Measurements from ENCODE around the gene IL1B. TPM values are rescaled to one million over a fixed set of nuclear protein-coding genes. Genes with fewer than 3 reads are reported as not detected.

IL1B gene
- polyA plus RNA-seq, result not detected

GRCh38 chr2:112836695-112837117, at the start of gene IL1B:
IL1B (minus strand) TSS chr2:112836779; CDS start chr2:112836229, 550 bp downstream.
- peak within 1 kb of the TSS in 2 of 4 donors; percentile 4 to 53 for H3K4me3 Mint-ChIP-seq
- peaks cover 22 to 36% (median 26%) of the 10 kb centered on the region in 3 donors for H3K4me1 Mint-ChIP-seq
- no peaks in the 10 kb centered on the region for H3K9me3 Mint-ChIP-seq
- H3K27ac Mint-ChIP-seq, result peak within 1 kb of the TSS in 1 of 3 donors; percentile 44
- H3K36me3 Mint-ChIP-seq, result no peaks in the 10 kb centered on the region
- H3K27me3 Mint-ChIP-seq, result no peaks in the 10 kb centered on the region

GRCh38 chr2:112886291-112886690, 49.7 kb upstream of the IL1B start:
- H3K27me3 Mint-ChIP-seq, result no peaks in the 10 kb centered on the region
- no peak overlapping the region for H3K27ac Mint-ChIP-seq
- no peaks in the 10 kb centered on the region for H3K9me3 Mint-ChIP-seq
- peaks cover 0 to 4% (median 0%) of the 10 kb centered on the region in 3 donors for H3K4me1 Mint-ChIP-seq
- no peak overlapping the region for H3K4me3 Mint-ChIP-seq
- H3K36me3 Mint-ChIP-seq, result no peaks in the 10 kb centered on the region

GRCh38 chr2:112885506-112885902, 48.9 kb upstream of the IL1B start:
- Mint-ChIP-seq H3K9me3 (no peaks in the 10 kb centered on the region), H3K27me3 (no peaks in the 10 kb centered on the region), H3K27ac (no peak overlapping the region), H3K4me1 (peaks cover 6 to 10% (median 7%) of the 10 kb centered on the region in 3 donors), H3K4me3 (no peak overlapping the region), H3K36me3 (no peaks in the 10 kb centered on the region)

- Mint-ChIP-seq H3K4me1 (peaks cover 11 to 15% (median 11%) of the 10 kb centered on the region in 3 donors), H3K27me3 (no peaks in the 10 kb centered on the region), H3K27ac (no peak overlapping the region), H3K36me3 (no peaks in the 10 kb centered on the region), H3K4me3 (no peak overlapping the region), H3K9me3 (no peaks in the 10 kb centered on the region)
Observed at GRCh38 chr2:112884869-112885505, 48.4 kb upstream of the IL1B start.

GRCh38 chr2:112883669-112884068, 47.1 kb upstream of the IL1B start:
- Mint-ChIP-seq H3K36me3 (no peaks in the 10 kb centered on the region), H3K4me1 (peaks cover 12 to 22% (median 18%) of the 10 kb centered on the region in 3 donors), H3K27ac (peak overlapping the region in 1 of 3 donors; percentile 54), H3K9me3 (no peaks in the 10 kb centered on the region), H3K4me3 (no peak overlapping the region), H3K27me3 (no peaks in the 10 kb centered on the region)

GRCh38 chr2:112881217-112881985, 44.8 kb upstream of the IL1B start:
- no peaks in the 10 kb centered on the region for H3K36me3 Mint-ChIP-seq
- H3K27ac Mint-ChIP-seq, result no peak overlapping the region
- peaks cover 12 to 22% (median 18%) of the 10 kb centered on the region in 3 donors for H3K4me1 Mint-ChIP-seq
- no peaks in the 10 kb centered on the region for H3K9me3 Mint-ChIP-seq
- H3K4me3 Mint-ChIP-seq, result no peak overlapping the region
- H3K27me3 Mint-ChIP-seq, result no peaks in the 10 kb centered on the region

GRCh38 chr2:112880696-112881095, 44.1 kb upstream of the IL1B start:
- Mint-ChIP-seq H3K9me3 (no peaks in the 10 kb centered on the region), H3K36me3 (no peaks in the 10 kb centered on the region), H3K27me3 (peaks cover 2% of the 10 kb centered on the region), H3K4me1 (peaks cover 12 to 22% (median 18%) of the 10 kb centered on the region in 3 donors), H3K4me3 (peak overlapping the region in 2 of 4 donors; percentile 40 to 66), H3K27ac (peak overlapping the region in 1 of 3 donors; percentile 7)

- H3K9me3 Mint-ChIP-seq, result no peaks in the 10 kb centered on the region
- peaks cover 12 to 22% (median 18%) of the 10 kb centered on the region in 3 donors for H3K4me1 Mint-ChIP-seq
- H3K27ac Mint-ChIP-seq, result no peak overlapping the region
- H3K27me3 Mint-ChIP-seq, result peaks cover 2% of the 10 kb centered on the region
- H3K4me3 Mint-ChIP-seq, result peak overlapping the region in 2 of 4 donors; percentile 40 to 66
- H3K36me3 Mint-ChIP-seq, result no peaks in the 10 kb centered on the region
Observed at GRCh38 chr2:112880091-112880531, 43.5 kb upstream of the IL1B start.

GRCh38 chr2:112879491-112880041, 43.0 kb upstream of the IL1B start:
- Mint-ChIP-seq H3K4me3 (no peak overlapping the region), H3K36me3 (no peaks in the 10 kb centered on the region), H3K27me3 (peaks cover 2% of the 10 kb centered on the region), H3K4me1 (peaks cover 12 to 18% (median 18%) of the 10 kb centered on the region in 3 donors), H3K27ac (peak overlapping the region in 1 of 3 donors; percentile 16), H3K9me3 (no peaks in the 10 kb centered on the region)

GRCh38 chr2:112877423-112877822, 40.8 kb upstream of the IL1B start:
- H3K4me3 Mint-ChIP-seq, result no peak overlapping the region

GRCh38 chr2:112876971-112877361, 40.4 kb upstream of the IL1B start:
- H3K27me3 Mint-ChIP-seq, result peaks cover 4% of the 10 kb centered on the region
- no peak overlapping the region for H3K27ac Mint-ChIP-seq
- H3K4me1 Mint-ChIP-seq, result peaks cover 12 to 18% (median 18%) of the 10 kb centered on the region in 3 donors
- H3K4me3 Mint-ChIP-seq, result no peak overlapping the region
- H3K9me3 Mint-ChIP-seq, result peaks cover 1 to 3% (median 2%) of the 10 kb centered on the region in 3 donors
- H3K36me3 Mint-ChIP-seq, result no peaks in the 10 kb centered on the region

More at GRCh38 chr2:112877423-112877822, 40.8 kb upstream of the IL1B start:
- H3K4me1 Mint-ChIP-seq, result peaks cover 12 to 18% (median 18%) of the 10 kb centered on the region in 3 donors
- no peak overlapping the region for H3K27ac Mint-ChIP-seq
- peaks cover 2% of the 10 kb centered on the region for H3K27me3 Mint-ChIP-seq
- peaks cover 0 to 3% (median 2%) of the 10 kb centered on the region in 3 donors for H3K9me3 Mint-ChIP-seq
- no peaks in the 10 kb centered on the region for H3K36me3 Mint-ChIP-seq

GRCh38 chr2:112876257-112876970, 39.8 kb upstream of the IL1B start:
- H3K27ac Mint-ChIP-seq, result no peak overlapping the region
- no peak overlapping the region for H3K4me3 Mint-ChIP-seq
- H3K36me3 Mint-ChIP-seq, result no peaks in the 10 kb centered on the region

GRCh38 chr2:112870841-112871835, 34.6 kb upstream of the IL1B start:
- H3K4me1 Mint-ChIP-seq, result no peaks in the 10 kb centered on the region
- H3K27ac Mint-ChIP-seq, result no peak overlapping the region
- H3K36me3 Mint-ChIP-seq, result peaks cover 2% of the 10 kb centered on the region
- H3K9me3 Mint-ChIP-seq, result peaks cover 3 to 6% (median 3%) of the 10 kb centered on the region in 3 donors
- H3K4me3 Mint-ChIP-seq, result no peak overlapping the region
- H3K27me3 Mint-ChIP-seq, result peaks cover 20% of the 10 kb centered on the region

More at GRCh38 chr2:112876257-112876970, 39.8 kb upstream of the IL1B start:
- peaks cover 6% of the 10 kb centered on the region for H3K27me3 Mint-ChIP-seq
- H3K9me3 Mint-ChIP-seq, result peaks cover 3 to 4% (median 3%) of the 10 kb centered on the region in 3 donors
- H3K4me1 Mint-ChIP-seq, result peaks cover 12 to 18% (median 18%) of the 10 kb centered on the region in 3 donors

Measured in IgD-negative memory B cell (primary cell).